IgD-negative memory B cell (primary cell): Measurements from ENCODE around the gene FBLN5. TPM values are rescaled to one million over a fixed set of nuclear protein-coding genes. Genes with fewer than 3 reads are reported as not detected.
"Not testable (repeated sequence)": the region's sequence is repeated elsewhere in the genome, so short reads cannot be mapped to it uniquely, and the experiment has no call there.

Source experiments
- H3K27ac Mint-ChIP-seq, 3 donors: one replicate each; pipeline ENCODE4 v1.8.0; 2020 to 2022; ENCODE audit warnings: mild to moderate bottlenecking in 3 of 3, mixed read lengths in 3 of 3, moderate library complexity in 1 of 3
- H3K27me3 Mint-ChIP-seq: one replicate; pipeline ENCODE4 v1.8.0; 2021; ENCODE audit warnings: mixed read lengths
- H3K36me3 Mint-ChIP-seq: one replicate; pipeline ENCODE4 v1.8.0; 2020; ENCODE audit warnings: mild to moderate bottlenecking, mixed read lengths
- H3K4me1 Mint-ChIP-seq, 3 donors: one replicate each; pipeline ENCODE4 v1.8.0; 2020 to 2022; ENCODE audit warnings: mixed read lengths in 3 of 3, mild to moderate bottlenecking in 1 of 3
- H3K4me3 Mint-ChIP-seq, 4 donors: one replicate each; pipeline ENCODE4 v1.8.0; 2020 to 2022; ENCODE audit warnings: mild to moderate bottlenecking in 4 of 4, mixed read lengths in 4 of 4, moderate library complexity in 3 of 4
- H3K9me3 Mint-ChIP-seq, 3 donors: one replicate each; pipeline ENCODE4 v1.8.0; 2020 to 2021; ENCODE audit warnings: mixed read lengths in 3 of 3, mild to moderate bottlenecking in 1 of 3
- polyA plus RNA-seq: library from polyadenylated mRNA; unstranded; fragments of 300-500 nt; fragmentation: Illumina TruSeq; gene quantifications from one replicate; pipeline ENCODE4 v1.2.3, GENCODE V29; 2021

The FBLN5 gene
- polyA plus RNA-seq, 1 donor from 2014 or later, result 4.2 TPM

GRCh38 chr14:91873471-91874415 is 73.8 kb downstream of the FBLN5 start:
- Mint-ChIP-seq H3K27ac (peak overlapping the region; percentile 2 to 92 (median 64)), H3K4me3 (peak overlapping the region; percentile 9 to 93 (median 82)), H3K36me3 (no peaks in the 10 kb centered on the region)

GRCh38 chr14:91872517-91873470 is 74.7 kb downstream of the FBLN5 start:
- no peaks in the 10 kb centered on the region for H3K36me3 Mint-ChIP-seq
- H3K27me3 Mint-ChIP-seq, result no peaks in the 10 kb centered on the region
- H3K4me3 Mint-ChIP-seq, result peak overlapping the region; percentile 22 to 93 (median 82)
- peak overlapping the region; percentile 2 to 92 (median 64) for H3K27ac Mint-ChIP-seq
- H3K4me1 Mint-ChIP-seq, result peaks cover 32 to 58% (median 53%) of the 10 kb centered on the region in 3 donors
- H3K9me3 Mint-ChIP-seq, result no peaks in the 10 kb centered on the region

More at GRCh38 chr14:91873471-91874415, 73.8 kb downstream of the FBLN5 start:
- no peaks in the 10 kb centered on the region for H3K27me3 Mint-ChIP-seq
- H3K4me1 Mint-ChIP-seq, result peaks cover 41 to 61% (median 53%) of the 10 kb centered on the region in 3 donors
- H3K9me3 Mint-ChIP-seq, result no peaks in the 10 kb centered on the region

- Mint-ChIP-seq H3K27ac (peak overlapping the region; percentile 2 to 92 (median 64)), H3K27me3 (no peaks in the 10 kb centered on the region), H3K4me3 (peak overlapping the region; percentile 22 to 93 (median 82)), H3K36me3 (no peaks in the 10 kb centered on the region), H3K9me3 (no peaks in the 10 kb centered on the region), H3K4me1 (peaks cover 34 to 58% (median 52%) of the 10 kb centered on the region in 3 donors)
These were observed 75.4 kb downstream of the FBLN5 start for GRCh38 chr14:91872011-91872501.

GRCh38 chr14:91871401-91871800 is 76.1 kb downstream of the FBLN5 start:
- not testable (repeated sequence) for H3K27me3 Mint-ChIP-seq, H3K9me3 Mint-ChIP-seq, H3K36me3 Mint-ChIP-seq
- Mint-ChIP-seq H3K4me3 (peak overlapping the region in 2 of 4 donors; percentile 86 to 93), H3K27ac (peak overlapping the region in 1 of 3 donors; percentile 92), H3K4me1 (peaks cover 38 to 58% (median 52%) of the 10 kb centered on the region in 3 donors)

- H3K36me3 Mint-ChIP-seq, result no peaks in the 10 kb centered on the region
- no peaks in the 10 kb centered on the region for H3K27me3 Mint-ChIP-seq
- peak overlapping the region in 2 of 3 donors; percentile 39 to 92 for H3K27ac Mint-ChIP-seq
- H3K9me3 Mint-ChIP-seq, result no peaks in the 10 kb centered on the region
- peaks cover 42 to 58% (median 51%) of the 10 kb centered on the region in 3 donors for H3K4me1 Mint-ChIP-seq
- peak overlapping the region in 1 of 4 donors; percentile 30 for H3K4me3 Mint-ChIP-seq
These were observed 76.6 kb downstream of the FBLN5 start for GRCh38 chr14:91870890-91871289.

GRCh38 chr14:91870001-91870400 is 77.5 kb downstream of the FBLN5 start:
- Mint-ChIP-seq H3K36me3 (no peaks in the 10 kb centered on the region), H3K4me3 (peak overlapping the region in 3 of 4 donors; percentile 6 to 87 (median 82)), H3K4me1 (peaks cover 43 to 55% (median 51%) of the 10 kb centered on the region in 3 donors), H3K27me3 (no peaks in the 10 kb centered on the region), H3K9me3 (no peaks in the 10 kb centered on the region), H3K27ac (peak overlapping the region; percentile 12 to 92 (median 87))

- no peaks in the 10 kb centered on the region for H3K27me3 Mint-ChIP-seq
- peak overlapping the region; percentile 12 to 92 (median 87) for H3K27ac Mint-ChIP-seq
- H3K36me3 Mint-ChIP-seq, result no peaks in the 10 kb centered on the region
- no peaks in the 10 kb centered on the region for H3K9me3 Mint-ChIP-seq
- H3K4me1 Mint-ChIP-seq, result peaks cover 43 to 53% (median 49%) of the 10 kb centered on the region in 3 donors
- H3K4me3 Mint-ChIP-seq, result peak overlapping the region in 3 of 4 donors; percentile 6 to 87 (median 82)
These were observed 77.9 kb downstream of the FBLN5 start for GRCh38 chr14:91869556-91869955.

GRCh38 chr14:91867316-91867988 is 80.0 kb downstream of the FBLN5 start, which contains the start of gene TC2N:
Gene TC2N, minus strand, starts transcription at chr14:91867536. Its CDS starts 53,767 bp downstream, at chr14:91813769.
- Mint-ChIP-seq H3K9me3 (no peaks in the 10 kb centered on the region), H3K27ac (peak within 1 kb of the TSS in 2 of 3 donors; percentile 41), H3K4me3 (peak within 1 kb of the TSS; percentile 64 to 91 (median 79)), H3K36me3 (no peaks in the 10 kb centered on the region), H3K4me1 (peaks cover 32 to 35% (median 33%) of the 10 kb centered on the region in 3 donors), H3K27me3 (no peaks in the 10 kb centered on the region)

- no peaks in the 10 kb centered on the region for H3K36me3 Mint-ChIP-seq
- no peak overlapping the region for H3K27ac Mint-ChIP-seq
- peaks cover 25 to 28% (median 28%) of the 10 kb centered on the region in 3 donors for H3K4me1 Mint-ChIP-seq
- peak overlapping the region; percentile 64 to 91 (median 79) for H3K4me3 Mint-ChIP-seq
- no peaks in the 10 kb centered on the region for H3K27me3 Mint-ChIP-seq
- no peaks in the 10 kb centered on the region for H3K9me3 Mint-ChIP-seq
These were observed 80.8 kb downstream of the FBLN5 start for GRCh38 chr14:91866511-91867295.

- Mint-ChIP-seq H3K9me3 (no peaks in the 10 kb centered on the region), H3K4me1 (peaks cover 29 to 31% (median 30%) of the 10 kb centered on the region in 3 donors), H3K4me3 (peak overlapping the region in 3 of 4 donors; percentile 70 to 87 (median 71)), H3K27me3 (no peaks in the 10 kb centered on the region), H3K36me3 (no peaks in the 10 kb centered on the region), H3K27ac (no peak overlapping the region)
These were observed 81.4 kb downstream of the FBLN5 start for GRCh38 chr14:91866061-91866460.

- peak overlapping the region in 1 of 3 donors; percentile 63 for H3K27ac Mint-ChIP-seq
- no peaks in the 10 kb centered on the region for H3K9me3 Mint-ChIP-seq
- H3K4me3 Mint-ChIP-seq, result no peak overlapping the region
- no peaks in the 10 kb centered on the region for H3K27me3 Mint-ChIP-seq
- no peaks in the 10 kb centered on the region for H3K36me3 Mint-ChIP-seq
- peaks cover 23 to 25% (median 24%) of the 10 kb centered on the region in 3 donors for H3K4me1 Mint-ChIP-seq
These were observed 85.1 kb downstream of the FBLN5 start for GRCh38 chr14:91862417-91862816.

GRCh38 chr14:91861091-91861490 is 86.4 kb downstream of the FBLN5 start:
- Mint-ChIP-seq H3K36me3 (no peaks in the 10 kb centered on the region), H3K4me1 (peaks cover 15 to 22% (median 17%) of the 10 kb centered on the region in 3 donors), H3K27me3 (no peaks in the 10 kb centered on the region), H3K27ac (peak overlapping the region in 2 of 3 donors; percentile 21 to 68), H3K9me3 (no peaks in the 10 kb centered on the region), H3K4me3 (peak overlapping the region in 2 of 4 donors; percentile 6)

- Mint-ChIP-seq H3K27ac (no peak overlapping the region), H3K4me3 (no peak overlapping the region), H3K27me3 (no peaks in the 10 kb centered on the region), H3K9me3 (no peaks in the 10 kb centered on the region), H3K36me3 (no peaks in the 10 kb centered on the region), H3K4me1 (peaks cover 12 to 22% (median 17%) of the 10 kb centered on the region in 3 donors)
These were observed 87.3 kb downstream of the FBLN5 start for GRCh38 chr14:91860238-91860637.
